Osteocyte (in vitro differentiated cells): Measurements from ENCODE around the gene ALAS1. TPM values are rescaled to one million over a fixed set of nuclear protein-coding genes. Genes with fewer than 3 reads are reported as not detected.

Experiments
- DNase-seq: peaks from one replicate; pipeline ENCODE4 v3.0.0; 2021; ENCODE audit warnings: mixed read lengths; ENCODE audit not compliant: unreplicated experiment; ENCODE audit errors: extremely low spot score
- H3K27ac Mint-ChIP-seq: one replicate; pipeline ENCODE4 v1.8.0; 2021; ENCODE audit warnings: mild to moderate bottlenecking, mixed read lengths; ENCODE audit not compliant: unreplicated experiment
- H3K27me3 Mint-ChIP-seq: one replicate; pipeline ENCODE4 v1.8.0; 2021; ENCODE audit warnings: mixed read lengths; ENCODE audit not compliant: unreplicated experiment
- H3K36me3 Mint-ChIP-seq: one replicate; pipeline ENCODE4 v1.8.0; 2021; ENCODE audit warnings: mixed read lengths; ENCODE audit not compliant: unreplicated experiment
- H3K4me1 Mint-ChIP-seq: one replicate; pipeline ENCODE4 v1.8.0; 2021; ENCODE audit warnings: mixed read lengths; ENCODE audit not compliant: unreplicated experiment
- H3K4me3 Mint-ChIP-seq: one replicate; pipeline ENCODE4 v1.8.0; 2021; ENCODE audit warnings: mild to moderate bottlenecking, moderate library complexity, mixed read lengths; ENCODE audit not compliant: unreplicated experiment
- H3K9me3 Mint-ChIP-seq: one replicate; pipeline ENCODE4 v1.8.0; 2021; ENCODE audit warnings: mixed read lengths; ENCODE audit not compliant: unreplicated experiment
- total RNA-seq: library from RNA; stranded (reverse); gene quantifications from 2 replicates; pipeline ENCODE4 v1.2.1, GENCODE V29; 2021
- TF ChIP-seq, protein P1 (sequence below): fragments of 200-600 bp; sonication (generic); IDR thresholded peaks from 2 replicates; pipeline ENCODE4 v1.5.0; 2021; ENCODE audit warnings: antibody characterized with exemption, mild to moderate bottlenecking, moderate library complexity

Gene ALAS1
- total RNA-seq, 1 donor from 2014 or later = 36.2 TPM

DNA sequence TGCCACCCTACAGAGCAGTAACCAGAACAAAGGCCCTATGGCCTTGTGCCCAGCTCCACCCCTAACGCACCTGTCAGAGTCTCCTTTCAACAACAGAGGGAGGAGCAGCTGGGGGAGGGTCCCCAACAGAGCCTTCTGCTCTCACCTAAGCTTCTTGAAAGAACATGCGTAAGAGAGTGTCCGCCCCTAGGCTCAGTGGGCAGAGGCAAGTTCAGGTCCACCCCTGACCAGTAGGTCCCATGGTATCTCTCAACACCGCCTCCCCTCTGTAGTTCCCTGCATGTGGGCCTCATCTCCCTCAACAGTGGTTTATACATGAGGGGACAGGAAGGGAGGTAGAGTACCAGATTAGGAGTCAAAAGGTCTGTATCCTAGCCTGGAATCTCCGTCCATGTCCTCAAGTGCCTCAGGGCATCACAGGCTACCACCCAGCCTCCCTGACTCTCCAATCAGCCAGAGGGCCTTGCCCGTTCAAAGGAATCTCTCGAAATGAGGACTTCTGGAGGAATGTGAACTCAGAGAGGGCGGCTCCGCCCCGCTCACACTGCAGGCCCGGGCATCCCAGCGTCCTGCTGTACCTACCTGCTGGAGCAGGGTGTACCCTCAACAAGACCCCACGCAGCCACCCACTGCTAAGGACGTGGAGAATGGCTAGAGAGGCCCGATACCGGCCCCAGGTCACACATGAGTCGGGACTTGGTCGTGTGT is 44.4 kb upstream of the ALAS1 start:
- no peak for DNase-seq

DNA sequence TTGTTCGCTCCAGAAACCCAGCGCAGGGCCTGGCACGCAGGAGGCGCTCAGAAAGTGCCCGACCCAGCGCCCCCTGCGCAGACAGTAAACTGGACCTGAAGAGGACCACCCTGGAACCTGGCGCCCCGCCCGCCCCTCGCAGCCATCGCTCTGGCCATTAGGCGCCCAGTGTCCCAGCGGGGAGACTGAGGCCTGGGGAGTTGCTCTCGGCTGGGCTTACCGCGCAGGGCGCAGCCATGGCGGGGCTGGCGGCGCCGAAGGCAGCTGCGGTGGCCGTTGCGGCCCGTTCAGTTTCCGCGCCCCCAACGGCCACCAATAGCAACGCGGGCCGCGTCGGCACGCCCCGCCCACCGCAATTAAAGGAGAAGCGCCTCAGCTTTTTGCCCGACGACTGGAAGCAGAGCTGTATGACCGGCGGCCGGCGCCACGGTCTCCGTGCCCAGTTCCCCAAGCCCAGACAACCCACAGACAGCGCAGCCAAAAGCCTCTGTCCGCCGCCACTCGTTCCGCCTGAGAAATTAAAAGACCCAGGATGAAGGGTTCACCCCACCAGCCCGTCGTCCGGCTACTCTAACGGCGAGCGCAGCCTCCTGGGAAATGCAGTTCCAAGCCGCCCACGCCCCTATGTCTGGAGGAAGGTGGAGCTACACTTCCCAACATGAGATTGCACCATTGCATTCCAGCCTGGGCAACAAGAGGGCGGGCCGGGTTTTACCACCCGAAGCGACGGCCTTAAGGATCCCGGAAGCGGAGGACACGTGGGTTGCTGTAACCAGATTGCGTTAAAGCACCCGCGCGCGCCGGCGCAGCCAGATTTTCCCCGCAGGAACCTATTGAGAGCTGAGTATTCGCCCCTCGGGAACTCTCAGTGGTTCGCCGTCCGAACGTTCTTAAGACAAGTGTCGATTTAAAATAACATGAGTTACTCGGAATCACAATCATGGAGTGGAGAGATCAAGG is 43.5 kb upstream of the ALAS1 start, which contains the start of gene POC1A:
TSS of gene POC1A (minus strand) at position 289 of the 960 bp plus-strand sequence. CDS start at position 238, 51 bp downstream.
- peaks cover 14% of the 10 kb centered on the region for H3K4me1 Mint-ChIP-seq
- peak; percentile 98 for DNase-seq
- TF ChIP-seq, protein P1, sequence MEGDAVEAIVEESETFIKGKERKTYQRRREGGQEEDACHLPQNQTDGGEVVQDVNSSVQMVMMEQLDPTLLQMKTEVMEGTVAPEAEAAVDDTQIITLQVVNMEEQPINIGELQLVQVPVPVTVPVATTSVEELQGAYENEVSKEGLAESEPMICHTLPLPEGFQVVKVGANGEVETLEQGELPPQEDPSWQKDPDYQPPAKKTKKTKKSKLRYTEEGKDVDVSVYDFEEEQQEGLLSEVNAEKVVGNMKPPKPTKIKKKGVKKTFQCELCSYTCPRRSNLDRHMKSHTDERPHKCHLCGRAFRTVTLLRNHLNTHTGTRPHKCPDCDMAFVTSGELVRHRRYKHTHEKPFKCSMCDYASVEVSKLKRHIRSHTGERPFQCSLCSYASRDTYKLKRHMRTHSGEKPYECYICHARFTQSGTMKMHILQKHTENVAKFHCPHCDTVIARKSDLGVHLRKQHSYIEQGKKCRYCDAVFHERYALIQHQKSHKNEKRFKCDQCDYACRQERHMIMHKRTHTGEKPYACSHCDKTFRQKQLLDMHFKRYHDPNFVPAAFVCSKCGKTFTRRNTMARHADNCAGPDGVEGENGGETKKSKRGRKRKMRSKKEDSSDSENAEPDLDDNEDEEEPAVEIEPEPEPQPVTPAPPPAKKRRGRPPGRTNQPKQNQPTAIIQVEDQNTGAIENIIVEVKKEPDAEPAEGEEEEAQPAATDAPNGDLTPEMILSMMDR = no peak
- peak within 1 kb of the TSS; percentile 92 for H3K4me3 Mint-ChIP-seq
- H3K36me3 Mint-ChIP-seq = no peaks in the 10 kb centered on the region
- H3K27me3 Mint-ChIP-seq = no peaks in the 10 kb centered on the region
- H3K27ac Mint-ChIP-seq = peak within 1 kb of the TSS; percentile 98
- H3K9me3 Mint-ChIP-seq = no peaks in the 10 kb centered on the region

More for the DNA sequence above, 44.4 kb upstream of the ALAS1 start:
- Mint-ChIP-seq H3K4me3 (peak overlapping the region; percentile 92), H3K36me3 (no peaks in the 10 kb centered on the region), H3K27ac (peak overlapping the region; percentile 71), H3K27me3 (no peaks in the 10 kb centered on the region), H3K4me1 (peaks cover 14% of the 10 kb centered on the region), H3K9me3 (no peaks in the 10 kb centered on the region)
- TF ChIP-seq, protein P1 = no peak

DNA sequence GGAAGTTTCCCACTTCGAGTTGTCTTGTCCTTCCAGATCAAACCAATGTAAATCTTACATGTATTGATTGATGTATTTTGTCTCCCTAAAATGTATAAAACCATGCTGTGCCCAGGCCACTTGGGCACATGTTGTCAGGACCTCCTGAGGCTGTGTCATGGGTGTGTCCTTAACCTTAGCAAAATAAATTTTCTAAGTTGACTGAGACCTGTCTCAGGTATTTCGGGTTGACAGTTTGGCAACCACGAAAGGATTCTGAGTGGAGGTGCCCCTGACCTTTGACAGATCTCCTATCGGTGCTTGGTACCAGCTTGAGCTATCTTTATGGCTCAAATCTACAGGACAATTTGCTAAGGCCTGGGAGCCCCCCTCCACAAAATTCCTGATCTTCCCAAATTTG is 42.0 kb upstream of the ALAS1 start:
- no peak for DNase-seq
- TF ChIP-seq, protein P1 = no peak
- no peak overlapping the region for H3K4me3 Mint-ChIP-seq
- no peaks in the 10 kb centered on the region for H3K36me3 Mint-ChIP-seq
- peaks cover 14% of the 10 kb centered on the region for H3K4me1 Mint-ChIP-seq
- no peaks in the 10 kb centered on the region for H3K27me3 Mint-ChIP-seq
- no peaks in the 10 kb centered on the region for H3K9me3 Mint-ChIP-seq
- peak overlapping the region; percentile 98 for H3K27ac Mint-ChIP-seq

DNA sequence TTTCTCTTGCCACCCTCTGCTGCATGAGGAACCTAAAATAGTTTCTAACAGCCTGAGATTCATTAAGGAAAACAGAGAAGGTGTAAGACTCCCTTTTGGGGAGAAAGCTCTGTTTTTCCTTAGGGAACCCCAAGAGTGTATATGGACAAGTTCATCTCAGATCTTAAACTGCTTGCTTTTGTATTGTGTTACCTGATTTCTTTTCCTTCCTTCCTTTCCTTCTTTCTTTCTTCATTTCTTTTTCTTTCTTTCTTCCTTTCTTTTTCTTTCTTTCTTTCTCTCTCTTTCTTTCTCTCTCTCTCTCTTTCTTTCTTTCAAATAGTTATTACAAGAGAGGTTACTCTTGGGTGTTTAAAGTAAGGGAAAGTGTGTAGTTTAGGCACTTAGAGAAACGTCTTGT is 38.5 kb upstream of the ALAS1 start:
- Mint-ChIP-seq H3K27me3 (peaks cover 2% of the 10 kb centered on the region), H3K36me3 (no peaks in the 10 kb centered on the region)

More for the DNA sequence above, 38.5 kb upstream of the ALAS1 start:
- H3K4me1 Mint-ChIP-seq = peaks cover 6% of the 10 kb centered on the region
- no peaks in the 10 kb centered on the region for H3K9me3 Mint-ChIP-seq
- no peak overlapping the region for H3K27ac Mint-ChIP-seq
- no peak for DNase-seq
- TF ChIP-seq, protein P1 = no peak
- H3K4me3 Mint-ChIP-seq = no peak overlapping the region
